ENCODE data around the gene MED12L.

MED12L gene

GRCh38 chr3:151093905-151094304 is 8.4 kb downstream of the MED12L start:
- CTCF ChIA-PET: interaction anchor here (0.5 to 0.9 kb wide), 3 partner anchors 52 to 154 kb away, joined by 3 to 6 read pairs (median 4); no protein-coding TSS in a partner anchor
- TF ChIP-seq MZF1 (tag by site-specific recombination; IDR thresholded peaks at IDR 0.05; ENCODE audit: borderline replicate concordance): no peak
- no peak for TF ChIP-seq ZNF514 (tag by site-specific recombination; IDR thresholded peaks at IDR 0.05)
- no peak for TF ChIP-seq ZNF394 (tag by site-specific recombination; IDR thresholded peaks at IDR 0.05; ENCODE audit: borderline replicate concordance)
- no peak for TF ChIP-seq ZNF560 (tag by site-specific recombination; IDR thresholded peaks at IDR 0.05; ENCODE audit: borderline replicate concordance)
- no peak for TF ChIP-seq ZNF366 (tag by site-specific recombination; conservative IDR thresholded peaks at IDR 0.05)
- no peaks in the 10 kb centered on the region; the same call in 1 of the 2 replicates for H3K4me1 ChIP-seq (ENCODE audit: control insufficient read depth, insufficient read depth, low read length)

GRCh38 chr3:151096716-151097115 is 11.3 kb downstream of the MED12L start:
- Histone ChIP-seq H3K9me3 (ENCODE audit: control insufficient read depth, insufficient read depth, low read depth, low read length) (no peaks in the 10 kb centered on the region), H3K4me3 (ENCODE audit: low read depth, low read length) (no peak overlapping the region), H3K4me1 (ENCODE audit: control insufficient read depth, insufficient read depth, low read length) (peaks cover under 1% of the 10 kb centered on the region; the same call in 1 of the 2 replicates), H3K36me3 (ENCODE audit: control insufficient read depth in 2 of 2, insufficient read depth in 1 of 2, low read length in 2 of 2) (no peaks in the 10 kb centered on the region), H3K27ac (ENCODE audit: extremely low read depth, low read depth, low read length) (no peak overlapping the region)
- no peak for TF ChIP-seq ZNF654 (tag by site-specific recombination; IDR thresholded peaks at IDR 0.05; ENCODE audit: low read depth)
- no peak for TF ChIP-seq ZNF621 (tag by site-specific recombination; IDR thresholded peaks at IDR 0.05)
- no peak for TF ChIP-seq ZNF473 (tag by site-specific recombination; IDR thresholded peaks at IDR 0.05)
- TF ChIP-seq, protein P1, sequence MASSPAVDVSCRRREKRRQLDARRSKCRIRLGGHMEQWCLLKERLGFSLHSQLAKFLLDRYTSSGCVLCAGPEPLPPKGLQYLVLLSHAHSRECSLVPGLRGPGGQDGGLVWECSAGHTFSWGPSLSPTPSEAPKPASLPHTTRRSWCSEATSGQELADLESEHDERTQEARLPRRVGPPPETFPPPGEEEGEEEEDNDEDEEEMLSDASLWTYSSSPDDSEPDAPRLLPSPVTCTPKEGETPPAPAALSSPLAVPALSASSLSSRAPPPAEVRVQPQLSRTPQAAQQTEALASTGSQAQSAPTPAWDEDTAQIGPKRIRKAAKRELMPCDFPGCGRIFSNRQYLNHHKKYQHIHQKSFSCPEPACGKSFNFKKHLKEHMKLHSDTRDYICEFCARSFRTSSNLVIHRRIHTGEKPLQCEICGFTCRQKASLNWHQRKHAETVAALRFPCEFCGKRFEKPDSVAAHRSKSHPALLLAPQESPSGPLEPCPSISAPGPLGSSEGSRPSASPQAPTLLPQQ (tag by site-specific recombination; IDR thresholded peaks at IDR 0.05): no peak
- TF ChIP-seq HOXA7 (CRISPR knock-in tag; IDR thresholded peaks at IDR 0.05; ENCODE audit: borderline replicate concordance): no peak
- TF ChIP-seq ZNF704 (tag by site-specific recombination; IDR thresholded peaks at IDR 0.05): no peak
- TF ChIP-seq ZNF138 (tag by site-specific recombination; IDR thresholded peaks at IDR 0.05; ENCODE audit: borderline replicate concordance): no peak
- TF ChIP-seq BCL6B (tag by site-specific recombination; IDR thresholded peaks at IDR 0.05): no peak
- no peak for TF ChIP-seq ZXDB (tag by site-specific recombination; IDR thresholded peaks at IDR 0.05)
- no peak for TF ChIP-seq ZFP41 (tag by site-specific recombination; IDR thresholded peaks at IDR 0.05; ENCODE audit: borderline replicate concordance)
- no peak for TF ChIP-seq ZNF785 (tag by site-specific recombination; IDR thresholded peaks at IDR 0.05)
- TF ChIP-seq SALL2 (tag by site-specific recombination; IDR thresholded peaks at IDR 0.05; ENCODE audit: borderline replicate concordance): no peak
- TF ChIP-seq ZNF302 (tag by site-specific recombination; IDR thresholded peaks at IDR 0.05; ENCODE audit: low read depth): no peak
- TF ChIP-seq ZNF639 (tag by site-specific recombination; IDR thresholded peaks at IDR 0.05): no peak
- no peak for TF ChIP-seq GFI1B (tag by site-specific recombination; IDR thresholded peaks at IDR 0.05)
- no peak for TF ChIP-seq ZNF549 (tag by site-specific recombination; IDR thresholded peaks at IDR 0.05)
- TF ChIP-seq ZNF335 (tag by site-specific recombination; conservative IDR thresholded peaks at IDR 0.05): no peak
- TF ChIP-seq HOXD13 (CRISPR knock-in tag; IDR thresholded peaks at IDR 0.05; ENCODE audit: borderline replicate concordance): no peak
- no peak for TF ChIP-seq SCRT1 (tag by site-specific recombination; IDR thresholded peaks at IDR 0.05; ENCODE audit: borderline replicate concordance)
- TF ChIP-seq ZNF544 (tag by site-specific recombination; IDR thresholded peaks at IDR 0.05): no peak
- ChIA-PET CTCF (interaction anchor here (2.1 kb wide), 1 partner anchor 10 kb away, joined by 6 read pairs; no protein-coding TSS in a partner anchor), POLR2A (no interaction called here)

More at GRCh38 chr3:151093905-151094304, 8.4 kb downstream of the MED12L start:
- Histone ChIP-seq H3K27ac (ENCODE audit: extremely low read depth, low read depth, low read length) (no peak overlapping the region), H3K9me3 (ENCODE audit: control insufficient read depth, insufficient read depth, low read depth, low read length) (no peaks in the 10 kb centered on the region), H3K4me3 (ENCODE audit: low read depth, low read length) (no peak overlapping the region), H3K36me3 (ENCODE audit: control insufficient read depth in 2 of 2, insufficient read depth in 1 of 2, low read length in 2 of 2) (peaks cover 0 to 6% of the 10 kb centered on the region in 2 experiments; a peak in 1 of 3 replicates)
- POLR2A ChIA-PET: no interaction called here

All from HEK293 (cell line).